Measurements from ENCODE around the gene OR8S1. TPM values are rescaled to one million over a fixed set of nuclear protein-coding genes. Genes with fewer than 3 reads are reported as not detected.
"Not testable (repeated sequence)": the region's sequence is repeated elsewhere in the genome, so short reads cannot be mapped to it uniquely, and the experiment has no call there.

The OR8S1 gene
- total and polyA plus RNA-seq, 2 donors (not counting 3 experiments of a cell fraction or from before 2014, with no cell fraction given): not detected

GRCh38 chr12:48486679-48487078 lies 38.8 kb upstream of the OR8S1 start:
- no TSS peak for BruUV-seq (replicated peaks)
- intact Hi-C loops (cut with micrococcal nuclease) (no loop called here), dilution Hi-C loops (cut with MboI; ENCODE audit: extremely low pct_ligation_motif_present, low sequenced_read_pairs) (no loop called here)
- Histone ChIP-seq H3K79me2 (ENCODE audit: control insufficient read depth, insufficient read depth, low read length) (no peaks in the 10 kb centered on the region), H4K20me1 (replicated peaks; ENCODE audit: control insufficient read depth, extremely low read depth, insufficient read depth, low read length) (no peaks in the 10 kb centered on the region), H3K9me1 (replicated peaks; ENCODE audit: control insufficient read depth, extremely low read depth, insufficient read depth, low read length) (no peaks in the 10 kb centered on the region), H3K27ac (ENCODE audit: insufficient read depth, low read depth, low read length) (no peak overlapping the region), H2AFZ (ENCODE audit: low read depth, low read length) (no peak overlapping the region), H3K36me3 (ENCODE audit: control insufficient read depth in 2 of 2, extremely low read depth in 1 of 2, insufficient read depth in 2 of 2, low read length in 2 of 2) (no peaks in the 10 kb centered on the region), H3K4me2 (ENCODE audit: insufficient read depth, low read length) (no peak overlapping the region), H3K27me3 (ENCODE audit: control insufficient read depth in 2 of 2, insufficient read depth in 2 of 2, low read length in 2 of 2) (peaks cover 0 to 8% of the 10 kb centered on the region in 2 experiments), H3K9me3 (replicated peaks; ENCODE audit: control insufficient read depth, insufficient read depth, low read length) (no peaks in the 10 kb centered on the region), H3K9ac (replicated peaks; ENCODE audit: extremely low read depth, insufficient read depth, low read length) (no peak overlapping the region), H3K4me3 (replicated peaks in 1 of 3; ENCODE audit: insufficient read depth in 1 of 3, low read depth in 1 of 3, low read length in 3 of 3) (no peak overlapping the region), H3K4me1 (ENCODE audit: control insufficient read depth, extremely low read depth, insufficient read depth, low read length) (no peaks in the 10 kb centered on the region)
- DNase-seq (ENCODE audit: low read depth, low spot score) (no peak), FAIRE-seq (no peak)
- TF ChIP-seq POLR2AphosphoS5 (IDR thresholded peaks at IDR 0.05; ENCODE audit: insufficient read depth, low read depth, low read length): no peak
- POLR2A ChIA-PET: no interaction called here
- CTCF ChIA-PET: no interaction called here

GRCh38 chr12:48489012-48489411 lies 36.4 kb upstream of the OR8S1 start:
- DNase-seq (ENCODE audit: low read depth, low spot score) (no peak), FAIRE-seq (peak; percentile 15)
- H3K4me3 ChIP-seq (replicated peaks in 1 of 3; ENCODE audit: insufficient read depth in 1 of 3, low read depth in 1 of 3, low read length in 3 of 3): no peak overlapping the region
- H3K36me3 ChIP-seq (ENCODE audit: control insufficient read depth in 2 of 2, extremely low read depth in 1 of 2, insufficient read depth in 2 of 2, low read length in 2 of 2): no peaks in the 10 kb centered on the region
- intact Hi-C loops (cut with micrococcal nuclease): no loop called here
- no peak overlapping the region for H3K4me2 ChIP-seq (ENCODE audit: insufficient read depth, low read length)
- BruUV-seq (replicated peaks): no TSS peak
- H3K27me3 ChIP-seq (ENCODE audit: control insufficient read depth in 2 of 2, insufficient read depth in 2 of 2, low read length in 2 of 2): peaks cover 3 to 8% of the 10 kb centered on the region in 2 experiments
- ChIA-PET CTCF (no interaction called here), POLR2A (no interaction called here)
- H3K9ac ChIP-seq (replicated peaks; ENCODE audit: extremely low read depth, insufficient read depth, low read length): no peak overlapping the region
- H2AFZ ChIP-seq (ENCODE audit: low read depth, low read length): no peak overlapping the region
- H3K79me2 ChIP-seq (ENCODE audit: control insufficient read depth, insufficient read depth, low read length): no peaks in the 10 kb centered on the region
- H3K4me1 ChIP-seq (ENCODE audit: control insufficient read depth, extremely low read depth, insufficient read depth, low read length): no peaks in the 10 kb centered on the region
- H3K9me1 ChIP-seq (replicated peaks; ENCODE audit: control insufficient read depth, extremely low read depth, insufficient read depth, low read length): no peaks in the 10 kb centered on the region
- H3K27ac ChIP-seq (ENCODE audit: insufficient read depth, low read depth, low read length): no peak overlapping the region
- TF ChIP-seq POLR2AphosphoS5 (IDR thresholded peaks at IDR 0.05; ENCODE audit: insufficient read depth, low read depth, low read length) (no peak), MYC (IDR thresholded peaks at IDR 0.05; ENCODE audit: low read depth, low read length) (no peak), MAX (IDR thresholded peaks at IDR 0.05; ENCODE audit: insufficient read depth, insufficient read length) (no peak), GATA2 (IDR thresholded peaks at IDR 0.05; ENCODE audit: insufficient read depth, insufficient read length, low read depth, low read length) (no peak), EZH2 (IDR thresholded peaks at IDR 0.05; ENCODE audit: borderline replicate concordance, low read depth, low read length, severe bottlenecking) (no peak), FOS (IDR thresholded peaks at IDR 0.05; ENCODE audit: borderline replicate concordance, insufficient read depth, low read length) (no peak), POLR2A (IDR thresholded peaks at IDR 0.05; ENCODE audit: low read depth, low read length) (no peak), JUN (IDR thresholded peaks at IDR 0.05; ENCODE audit: borderline replicate concordance, insufficient read depth, insufficient read length, low read depth) (no peak)
- TF ChIP-seq, protein P1, sequence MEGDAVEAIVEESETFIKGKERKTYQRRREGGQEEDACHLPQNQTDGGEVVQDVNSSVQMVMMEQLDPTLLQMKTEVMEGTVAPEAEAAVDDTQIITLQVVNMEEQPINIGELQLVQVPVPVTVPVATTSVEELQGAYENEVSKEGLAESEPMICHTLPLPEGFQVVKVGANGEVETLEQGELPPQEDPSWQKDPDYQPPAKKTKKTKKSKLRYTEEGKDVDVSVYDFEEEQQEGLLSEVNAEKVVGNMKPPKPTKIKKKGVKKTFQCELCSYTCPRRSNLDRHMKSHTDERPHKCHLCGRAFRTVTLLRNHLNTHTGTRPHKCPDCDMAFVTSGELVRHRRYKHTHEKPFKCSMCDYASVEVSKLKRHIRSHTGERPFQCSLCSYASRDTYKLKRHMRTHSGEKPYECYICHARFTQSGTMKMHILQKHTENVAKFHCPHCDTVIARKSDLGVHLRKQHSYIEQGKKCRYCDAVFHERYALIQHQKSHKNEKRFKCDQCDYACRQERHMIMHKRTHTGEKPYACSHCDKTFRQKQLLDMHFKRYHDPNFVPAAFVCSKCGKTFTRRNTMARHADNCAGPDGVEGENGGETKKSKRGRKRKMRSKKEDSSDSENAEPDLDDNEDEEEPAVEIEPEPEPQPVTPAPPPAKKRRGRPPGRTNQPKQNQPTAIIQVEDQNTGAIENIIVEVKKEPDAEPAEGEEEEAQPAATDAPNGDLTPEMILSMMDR (IDR thresholded peaks at IDR 0.05; ENCODE audit: extremely low read depth in 1 of 2, insufficient read depth in 1 of 2, low read depth in 1 of 2, low read length in 2 of 2): no peak
- dilution Hi-C loops (cut with MboI; ENCODE audit: extremely low pct_ligation_motif_present, low sequenced_read_pairs): no loop called here
- no peaks in the 10 kb centered on the region for H4K20me1 ChIP-seq (replicated peaks; ENCODE audit: control insufficient read depth, extremely low read depth, insufficient read depth, low read length)
- H3K9me3 ChIP-seq (replicated peaks; ENCODE audit: control insufficient read depth, insufficient read depth, low read length): no peaks in the 10 kb centered on the region

- H3K9ac ChIP-seq (replicated peaks; ENCODE audit: extremely low read depth, insufficient read depth, low read length); DNase-seq (ENCODE audit: low read depth, low spot score); POLR2A ChIA-PET; H3K9me3 ChIP-seq (replicated peaks; ENCODE audit: control insufficient read depth, insufficient read depth, low read length); H3K4me1 ChIP-seq (ENCODE audit: control insufficient read depth, extremely low read depth, insufficient read depth, low read length); CTCF ChIA-PET; BruUV-seq (replicated peaks); H2AFZ ChIP-seq (ENCODE audit: low read depth, low read length); H3K9me1 ChIP-seq (replicated peaks; ENCODE audit: control insufficient read depth, extremely low read depth, insufficient read depth, low read length); H4K20me1 ChIP-seq (replicated peaks; ENCODE audit: control insufficient read depth, extremely low read depth, insufficient read depth, low read length); H3K79me2 ChIP-seq (ENCODE audit: control insufficient read depth, insufficient read depth, low read length); H3K36me3 ChIP-seq (ENCODE audit: control insufficient read depth in 2 of 2, extremely low read depth in 1 of 2, insufficient read depth in 2 of 2, low read length in 2 of 2); H3K27ac ChIP-seq (ENCODE audit: insufficient read depth, low read depth, low read length); H3K4me2 ChIP-seq (ENCODE audit: insufficient read depth, low read length); dilution Hi-C loops (cut with MboI; ENCODE audit: extremely low pct_ligation_motif_present, low sequenced_read_pairs); H3K4me3 ChIP-seq (replicated peaks in 1 of 3; ENCODE audit: insufficient read depth in 1 of 3, low read depth in 1 of 3, low read length in 3 of 3); FAIRE-seq; H3K27me3 ChIP-seq (ENCODE audit: control insufficient read depth in 2 of 2, insufficient read depth in 2 of 2, low read length in 2 of 2); intact Hi-C loops (cut with micrococcal nuclease): not testable (repeated sequence)
These were observed 36.0 kb upstream of the OR8S1 start for GRCh38 chr12:48489456-48489855.
